NCI-H1048 (cell line): ENCODE results near the gene NEMF.
"Not testable (repeated sequence)": the region's sequence is repeated elsewhere in the genome, so short reads cannot be mapped to it uniquely, and the experiment has no call there.

Experiments used
- DNase-seq: peaks from one replicate; lab custom pipeline; 2025; lab: John Stamatoyannopoulos, UW

Gene NEMF

DNA sequence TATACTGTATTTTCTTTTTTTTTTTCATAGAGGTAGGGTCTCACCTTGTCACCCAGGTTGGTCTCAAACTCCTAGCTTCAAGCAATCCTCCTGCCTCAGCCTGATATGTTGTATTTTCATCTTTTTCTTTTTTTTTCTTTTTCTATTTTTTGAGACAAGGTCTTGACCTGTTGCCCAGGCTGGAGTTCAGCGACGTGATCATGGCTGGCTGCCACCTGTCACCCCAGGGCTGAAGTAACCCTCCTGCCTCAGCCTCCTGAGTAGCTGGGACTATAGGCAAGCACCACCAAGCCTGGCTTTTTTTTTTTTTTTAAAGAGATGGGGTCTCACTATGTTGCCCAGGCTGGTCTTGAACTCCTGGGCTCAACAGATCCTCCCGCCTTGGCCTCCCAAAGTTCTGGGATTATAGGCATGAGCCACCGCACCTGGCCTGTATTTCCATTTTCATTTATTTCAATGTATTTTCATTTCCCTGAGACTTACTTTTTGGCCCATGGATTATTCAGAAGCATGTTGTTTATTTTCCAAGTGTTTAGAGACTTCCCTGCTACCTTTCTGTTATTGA, 24.1 kb upstream of the NEMF start:
- DNase-seq = no peak

DNA sequence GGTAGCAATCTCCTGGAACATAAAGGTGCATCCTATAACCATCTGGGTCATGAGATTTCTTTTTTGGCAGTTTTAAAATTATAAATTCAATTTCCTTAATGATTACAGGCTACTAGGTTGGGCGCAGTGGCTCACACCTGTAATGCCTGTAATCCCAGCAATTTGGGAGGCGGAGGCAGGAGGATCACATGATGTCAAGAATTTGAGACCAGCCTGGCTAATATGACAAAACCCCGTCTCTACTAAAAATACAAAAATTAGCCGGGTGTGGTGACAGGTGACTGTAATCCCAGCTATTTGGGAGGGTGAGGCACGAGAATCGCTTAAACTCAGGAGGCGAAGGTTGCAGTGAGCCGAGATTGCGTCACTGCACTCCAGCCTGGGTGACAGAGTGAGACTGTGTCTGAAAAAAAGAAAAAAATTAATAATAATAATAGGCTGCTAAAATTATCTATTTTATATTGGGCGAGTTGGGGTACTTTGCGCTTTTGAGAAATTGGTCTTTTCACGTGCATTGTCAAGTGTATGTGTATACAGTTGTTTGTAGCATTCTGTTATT, 23.1 kb upstream of the NEMF start:
- DNase-seq = no peak

DNA sequence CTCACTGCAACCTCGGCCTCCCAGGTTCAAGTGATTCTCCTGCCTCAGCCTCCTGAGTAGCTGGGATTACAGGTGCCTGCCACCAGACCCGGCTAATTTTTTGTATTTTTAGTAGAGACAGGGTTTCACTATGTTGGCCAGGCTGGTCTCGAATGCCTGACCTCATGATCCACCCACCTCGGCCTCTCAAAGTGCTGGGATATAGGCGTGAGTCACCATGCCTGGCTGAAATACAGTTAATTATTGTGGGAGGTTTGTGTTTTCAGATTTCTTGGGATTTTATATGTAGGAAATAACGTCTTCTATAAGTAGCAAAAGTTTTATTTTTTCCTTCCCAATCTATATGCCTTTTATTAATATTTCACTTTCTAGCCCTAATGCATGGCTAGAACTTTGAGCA, 21.0 kb upstream of the NEMF start:
- DNase-seq = not testable (repeated sequence)

DNA sequence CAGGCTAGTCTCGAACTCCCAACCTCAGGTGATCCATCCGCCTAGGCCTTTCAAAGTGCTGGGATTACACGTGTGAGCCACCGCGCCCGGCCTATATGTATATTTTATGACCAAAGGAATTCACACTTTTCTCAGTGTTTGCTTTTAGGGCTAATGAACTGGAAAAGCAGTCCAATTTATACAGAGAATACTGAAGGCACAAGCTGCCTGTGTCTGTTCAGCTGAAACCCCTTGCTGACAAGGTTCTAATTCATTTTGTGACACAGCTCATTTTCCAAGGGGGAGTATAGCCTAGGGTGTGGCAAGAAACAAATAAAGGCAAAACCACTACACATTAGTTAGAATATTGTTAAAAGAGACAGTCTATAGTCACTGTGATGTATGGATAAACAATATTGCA, 18.3 kb upstream of the NEMF start:
- DNase-seq = no peak

DNA sequence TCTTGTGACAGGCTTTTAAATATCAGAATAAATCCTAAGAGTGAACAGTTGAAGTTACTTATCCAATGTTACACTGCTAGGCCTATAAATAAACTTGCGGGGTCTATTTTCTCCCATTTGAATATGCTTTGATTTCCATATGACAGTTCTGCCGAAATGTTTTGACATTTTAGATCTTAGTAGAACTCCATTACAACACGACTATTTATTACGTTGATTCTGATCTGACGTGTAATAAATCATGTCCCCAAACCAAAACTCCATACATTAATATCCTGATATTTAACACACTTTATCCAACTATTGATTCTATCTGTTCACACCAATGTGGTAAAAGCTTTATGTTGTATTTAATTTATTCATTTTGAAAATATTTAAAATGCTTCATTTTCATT, 16.1 kb upstream of the NEMF start:
- no peak for DNase-seq

DNA sequence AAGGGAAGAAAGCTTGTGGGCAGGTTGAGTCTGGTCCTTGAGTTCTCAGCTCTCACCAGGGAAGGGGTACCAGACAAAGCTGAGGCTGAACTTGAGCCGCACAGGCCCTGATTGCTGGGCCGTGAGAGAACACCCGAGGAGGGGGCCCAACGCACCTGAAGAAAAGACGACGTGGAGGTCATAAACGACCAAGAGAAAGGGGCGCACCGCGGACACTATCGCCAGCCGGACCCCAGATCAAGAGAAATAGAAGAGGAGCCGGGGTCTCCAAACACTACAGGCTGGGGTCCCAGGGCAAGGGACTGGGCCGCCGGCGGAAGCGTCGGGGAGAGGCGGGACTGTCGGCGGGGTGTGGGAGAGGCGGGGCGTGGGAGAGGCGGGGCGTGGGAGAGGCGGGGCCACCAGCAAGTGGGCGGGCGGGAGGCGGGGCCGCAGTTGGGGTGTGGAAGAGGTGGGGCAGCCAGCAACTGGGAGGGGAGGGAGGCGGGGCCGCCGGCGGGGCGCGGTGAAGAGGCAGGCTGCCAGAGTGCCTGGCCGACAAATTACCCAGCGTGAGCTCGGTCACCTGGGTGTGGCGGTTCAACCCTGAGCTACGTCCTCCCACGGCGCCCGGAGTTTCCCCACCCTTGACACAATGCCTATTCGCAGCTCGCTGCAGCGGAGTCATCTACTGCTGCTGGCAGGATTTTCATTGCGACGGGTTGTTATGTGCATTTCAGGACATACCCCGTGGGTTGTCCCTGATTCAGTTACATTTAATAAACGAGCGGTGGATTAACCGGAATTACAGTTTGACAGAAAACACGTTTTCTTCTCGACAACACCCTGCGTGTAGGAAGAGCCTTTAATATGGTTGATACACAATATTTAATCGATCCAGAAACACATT, 15.5 kb upstream of the NEMF start:
- DNase-seq = peak; percentile 78

DNA sequence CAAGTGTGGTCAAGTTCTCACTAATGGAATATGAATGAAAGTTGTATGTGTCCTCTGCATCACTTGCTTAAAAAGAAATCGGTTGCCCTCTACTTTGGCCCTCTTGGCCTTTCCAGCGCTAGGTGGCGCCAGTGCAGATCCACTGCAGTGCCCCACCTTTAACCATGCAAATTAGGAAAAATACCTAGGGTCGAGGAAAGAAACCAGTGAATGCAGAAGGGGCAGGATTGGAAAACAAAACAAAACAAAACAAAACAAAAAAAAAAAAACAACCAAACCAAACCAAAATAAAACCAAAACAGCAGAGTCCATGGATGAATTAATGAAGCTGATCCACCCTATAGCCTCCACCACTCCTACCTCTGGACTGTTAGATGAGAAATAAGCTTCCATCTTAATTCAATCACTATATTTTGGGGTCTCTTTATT, 12.9 kb upstream of the NEMF start:
- DNase-seq = peak; percentile 38

DNA sequence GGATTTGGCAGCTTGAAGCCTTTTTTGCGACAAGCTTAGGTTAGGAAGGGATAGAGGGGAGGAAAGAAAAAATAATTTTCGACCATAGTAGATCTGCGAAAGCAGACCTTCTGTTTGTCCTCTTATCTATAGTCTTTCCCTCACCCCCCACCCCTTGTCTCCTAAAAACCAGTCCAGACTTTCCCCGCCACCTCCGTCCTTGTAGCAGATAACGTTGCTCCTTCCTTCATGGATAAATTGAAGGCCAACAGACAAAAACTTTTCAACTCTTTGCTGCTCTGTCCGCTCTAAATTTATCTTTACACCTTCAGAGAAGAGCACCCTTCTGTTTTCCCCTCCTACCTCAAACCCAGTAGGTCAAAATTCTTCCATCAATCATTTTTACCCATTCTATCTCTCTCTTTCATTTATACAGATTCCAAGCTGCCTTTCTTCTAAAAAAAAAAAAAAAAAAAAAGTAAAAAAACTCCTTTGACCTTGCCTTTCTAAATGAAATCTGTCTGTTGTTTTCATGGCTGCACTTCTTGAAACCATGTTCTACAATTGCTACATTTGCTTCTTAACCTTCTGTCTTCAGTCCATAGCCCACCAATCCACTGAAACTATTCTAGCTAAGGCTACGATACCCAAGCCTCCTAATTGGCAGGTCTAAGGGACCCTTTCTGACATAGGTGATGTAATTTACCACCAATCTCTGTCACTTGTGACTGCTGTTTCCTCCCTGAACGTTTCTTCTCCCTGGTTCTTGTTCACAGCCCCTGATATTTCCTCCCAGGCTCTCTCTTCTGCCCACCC, 11.1 kb upstream of the NEMF start:
- DNase-seq = no peak

DNA sequence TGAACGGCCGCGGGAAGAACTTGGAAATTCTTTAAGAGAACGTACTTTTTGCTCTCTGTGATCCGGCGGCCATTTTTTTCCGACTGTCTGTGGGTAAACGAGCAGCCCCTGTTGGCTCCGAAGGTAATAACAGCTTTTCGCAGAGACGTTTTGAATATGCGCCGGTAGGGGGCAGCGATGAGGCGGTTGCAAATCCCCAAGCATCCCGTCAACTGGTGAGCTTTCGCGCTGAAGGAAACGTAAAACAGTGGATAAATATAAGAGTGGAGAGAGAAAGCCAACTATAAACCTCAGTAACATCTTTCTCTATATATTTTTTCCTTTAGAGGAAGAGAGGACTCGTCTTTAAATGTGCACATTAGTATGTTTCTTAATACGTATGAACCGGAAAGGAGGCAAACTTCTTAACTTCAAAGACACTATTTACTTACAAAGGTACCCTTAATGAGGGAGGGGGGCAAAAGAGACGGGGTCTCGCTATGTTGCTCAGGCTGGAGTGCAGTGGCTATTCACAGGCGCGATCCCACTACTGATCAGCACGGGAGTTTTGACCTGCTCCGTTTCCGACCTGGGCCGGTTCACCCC, 9.6 kb upstream of the NEMF start:
- peak; percentile 55 for DNase-seq

DNA sequence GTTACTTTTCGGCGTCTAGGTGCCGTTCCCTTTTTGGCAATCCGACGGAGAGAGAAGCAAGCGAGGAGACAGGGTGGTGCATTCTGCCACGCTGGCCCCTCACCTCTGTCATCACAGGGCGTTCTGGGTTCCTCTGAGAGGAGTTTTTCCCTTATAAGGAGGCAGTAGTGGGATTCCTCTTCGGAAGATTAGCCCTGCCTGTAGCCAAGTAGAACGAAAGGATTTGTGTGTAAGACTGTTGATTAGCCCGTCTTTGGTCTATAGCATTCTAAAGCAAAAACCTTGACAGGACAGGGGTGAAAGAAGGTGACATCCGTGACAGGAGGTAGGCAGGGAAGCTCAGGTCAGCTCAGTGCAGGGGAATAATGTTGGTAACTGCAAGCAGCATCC, 9.1 kb upstream of the NEMF start:
- no peak for DNase-seq

DNA sequence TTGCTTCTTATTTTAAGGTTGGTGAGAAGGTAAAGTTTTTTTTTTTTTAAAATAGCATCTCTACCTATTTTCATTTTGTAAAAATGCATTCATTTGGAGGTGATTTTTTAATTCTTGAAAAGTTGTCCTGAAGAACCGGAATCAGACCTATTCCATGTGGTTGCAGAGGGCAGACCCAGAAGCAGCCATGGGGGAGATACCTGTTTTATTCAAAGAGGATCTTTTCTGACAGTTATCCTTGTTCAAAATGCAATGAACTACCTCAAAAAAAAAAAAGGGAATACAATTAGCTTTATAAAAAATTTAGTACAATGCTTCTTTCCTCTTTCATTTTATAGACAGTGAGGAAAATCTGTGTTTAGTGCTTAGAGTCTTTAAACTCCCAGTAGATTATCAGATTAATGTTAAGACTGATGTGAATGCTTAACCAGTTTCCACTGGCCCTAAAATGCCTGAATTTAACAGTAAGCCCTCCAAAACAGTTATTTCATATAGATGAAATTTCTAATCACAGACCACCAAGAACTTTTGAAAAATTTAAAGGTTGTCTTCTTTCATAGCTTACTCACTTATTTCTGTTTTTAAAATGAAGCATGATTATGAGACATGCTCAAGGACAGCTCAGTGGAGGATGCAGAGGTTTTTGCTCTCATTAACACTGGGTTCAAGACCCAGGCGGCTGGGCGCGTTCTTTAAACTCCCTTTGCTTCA, 8.6 kb upstream of the NEMF start:
- DNase-seq = no peak

DNA sequence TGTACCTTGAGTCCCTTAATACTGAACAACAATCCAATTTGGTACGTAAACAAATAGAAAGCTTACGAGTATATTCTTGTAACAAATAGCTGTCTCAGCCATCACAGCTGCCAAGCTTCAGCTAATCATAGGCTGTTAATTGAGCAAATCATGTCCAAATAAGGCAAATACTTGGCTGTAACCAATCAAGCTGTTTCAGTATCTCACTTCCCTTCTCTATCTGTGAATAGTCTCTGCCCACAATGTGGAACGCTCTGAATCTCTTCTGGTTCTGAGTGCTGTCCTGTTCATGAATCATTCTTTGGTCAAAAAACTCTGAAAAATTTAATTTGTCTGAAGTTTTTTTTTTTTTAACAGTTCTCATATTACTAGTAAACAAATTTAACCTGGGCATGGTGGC, 5.8 kb upstream of the NEMF start:
- DNase-seq = no peak

DNA sequence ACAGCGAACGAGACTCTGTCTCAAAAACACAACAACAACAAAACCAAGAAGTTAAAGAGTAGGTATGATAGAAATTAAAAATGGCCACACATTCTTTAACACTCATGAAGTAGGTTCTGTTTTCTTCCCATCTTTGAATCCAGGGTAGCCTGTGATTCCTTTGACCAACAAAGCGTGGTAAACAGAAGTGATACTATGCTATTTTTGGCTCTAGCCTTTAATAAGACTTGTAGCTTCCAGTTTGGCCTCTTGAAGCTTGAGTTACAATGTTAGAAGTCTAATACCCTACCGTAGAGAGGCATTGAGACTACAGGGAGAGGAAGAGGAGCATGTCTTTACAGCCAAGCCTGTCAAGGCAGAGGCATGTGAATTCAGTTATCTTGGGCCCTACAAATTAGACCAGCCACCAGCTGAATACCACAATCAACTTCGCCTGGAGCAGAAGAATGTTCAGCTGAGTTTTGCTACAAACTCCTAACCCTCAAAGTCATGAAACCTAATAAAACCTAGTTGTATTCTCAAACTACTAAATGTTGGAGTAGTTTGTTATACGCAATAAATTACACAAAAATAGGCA, 4.9 kb upstream of the NEMF start:
- no peak for DNase-seq

DNA sequence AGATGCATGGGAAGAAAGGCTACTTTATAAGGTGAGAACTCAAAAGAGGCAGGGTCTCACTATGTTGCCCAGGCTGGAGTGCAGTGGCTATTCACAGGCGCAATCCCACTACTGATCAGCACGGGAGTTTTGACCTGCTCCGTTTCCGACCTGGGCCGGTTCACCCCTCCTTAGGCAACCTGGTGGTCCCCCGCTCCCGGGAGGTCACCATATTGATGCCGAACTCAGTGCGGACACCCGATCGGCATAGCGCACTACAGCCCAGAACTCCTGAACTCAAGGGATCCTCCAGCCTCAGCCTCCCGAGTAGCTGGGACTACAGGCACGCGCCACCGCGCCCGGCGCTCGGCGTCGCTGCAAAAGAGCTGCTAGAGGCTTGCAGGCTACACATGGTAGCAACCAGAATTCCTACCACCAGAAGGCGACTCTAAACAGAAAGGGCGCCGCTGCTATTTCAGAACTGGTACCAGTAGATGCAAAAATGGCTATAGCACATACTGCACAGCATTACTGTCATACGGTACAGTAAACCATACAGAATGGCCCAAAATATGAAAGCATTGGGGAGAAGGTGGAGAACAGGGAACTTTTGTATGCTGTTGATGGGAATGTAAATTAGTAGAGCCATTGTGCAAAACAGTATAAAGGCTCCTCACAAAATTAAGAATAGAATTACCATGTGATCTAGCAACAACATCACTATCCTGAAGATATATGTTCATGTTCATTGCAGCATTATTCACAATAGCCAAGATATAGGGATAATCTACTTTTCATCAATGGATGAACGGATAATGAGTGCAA, 1.2 kb upstream of the NEMF start:
- DNase-seq = no peak

DNA sequence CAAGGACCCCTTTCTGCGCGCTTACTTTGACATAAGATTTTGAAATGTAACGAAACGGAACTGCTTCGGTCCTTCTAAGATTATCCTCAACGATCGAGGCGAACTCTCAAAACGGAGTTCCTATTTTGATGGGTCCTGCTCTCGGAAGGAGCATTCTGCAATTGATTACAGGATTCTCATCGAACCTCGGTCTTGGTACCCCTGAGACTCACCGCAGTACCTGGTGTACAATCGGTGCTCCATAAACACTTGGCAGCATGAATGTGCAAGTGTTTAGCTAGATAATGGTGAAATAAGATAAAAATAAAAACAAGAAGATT, 530 bp upstream of the NEMF start:
- no peak for DNase-seq

DNA sequence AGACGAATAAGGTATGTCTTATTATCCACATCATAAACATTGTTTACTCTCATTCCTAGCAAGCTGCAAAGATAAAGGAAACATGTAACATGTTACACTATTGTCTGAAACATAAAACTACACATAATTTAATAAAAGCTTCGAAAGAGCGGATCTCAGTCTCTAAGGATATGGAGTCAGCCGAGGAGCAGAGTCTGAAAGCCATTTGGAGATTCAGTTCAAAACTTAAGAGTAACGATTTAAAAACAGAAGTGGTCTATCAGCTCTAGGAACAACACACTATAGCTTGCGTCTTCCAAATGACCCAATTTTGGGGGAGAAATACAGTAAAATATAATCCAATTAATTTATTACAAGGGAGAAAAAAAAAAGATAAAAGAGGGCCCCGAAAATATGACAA, 775 bp downstream of the NEMF start:
- no peak for DNase-seq

DNA sequence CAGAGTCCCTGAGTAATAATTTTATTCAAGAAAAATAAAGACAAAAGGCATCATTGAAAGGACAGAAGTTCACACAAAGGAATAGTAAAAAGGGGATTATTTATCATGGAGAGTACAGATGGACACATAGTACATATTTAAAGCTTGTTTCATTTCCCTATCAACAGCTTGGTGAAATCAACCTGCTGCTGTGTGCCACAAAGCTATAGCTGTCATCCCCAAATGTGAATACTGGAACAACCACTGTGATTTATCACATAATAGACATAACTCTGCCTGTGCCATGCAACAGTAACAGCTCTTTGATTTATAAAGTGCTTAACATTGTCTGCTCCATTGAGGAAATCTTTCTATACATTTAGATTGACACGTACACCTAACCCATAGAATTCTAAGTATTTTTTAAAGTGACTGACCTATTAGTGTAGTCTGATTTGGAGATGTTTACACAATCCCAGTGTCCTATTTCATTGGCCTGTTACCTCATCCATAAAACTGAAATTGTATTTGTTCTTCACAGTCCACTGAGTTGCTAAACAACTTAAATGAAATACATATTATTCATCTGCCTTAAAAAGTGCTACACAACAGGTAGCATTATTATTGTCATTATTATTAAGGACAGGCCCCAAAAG, 3.3 kb downstream of the NEMF start:
- no peak for DNase-seq

DNA sequence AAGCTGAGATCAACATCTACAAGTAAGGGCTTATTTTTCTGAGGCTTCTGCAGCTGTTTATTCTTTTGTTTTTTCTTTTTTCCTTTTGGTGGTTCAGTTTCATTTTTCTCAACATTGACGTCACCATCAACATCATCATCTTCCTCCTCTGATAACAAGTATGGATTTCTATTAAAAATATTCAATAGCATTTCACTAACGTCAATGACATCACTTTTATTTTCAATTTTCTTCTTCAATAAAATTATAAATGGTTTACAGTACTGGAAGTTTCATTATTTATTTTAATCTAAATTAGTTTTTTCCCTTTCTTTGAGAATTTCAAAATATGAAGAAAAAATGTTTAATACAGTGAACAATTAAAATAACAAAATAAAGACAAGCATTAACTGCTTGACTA, 23.9 kb downstream of the NEMF start:
- no peak for DNase-seq

DNA sequence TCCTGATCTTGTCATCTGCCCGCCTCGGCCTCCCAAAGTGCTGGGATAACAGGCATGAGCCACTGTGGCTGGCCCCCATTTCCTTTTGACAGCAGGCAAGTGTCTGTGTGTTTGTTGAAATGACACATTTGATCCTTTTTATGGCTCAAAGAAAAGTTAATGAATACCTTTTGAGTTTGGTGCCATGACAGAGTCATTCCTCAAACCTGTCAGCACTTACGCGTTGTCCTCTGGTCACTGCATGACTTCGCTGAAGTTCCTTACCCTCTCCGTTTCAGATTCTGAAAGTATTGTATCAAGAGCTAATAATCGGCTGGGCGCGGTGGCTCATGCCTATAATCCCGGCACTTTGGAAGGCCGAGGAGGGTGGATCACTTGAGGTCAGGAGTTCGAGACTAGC, 32.4 kb downstream of the NEMF start:
- DNase-seq = no peak

DNA sequence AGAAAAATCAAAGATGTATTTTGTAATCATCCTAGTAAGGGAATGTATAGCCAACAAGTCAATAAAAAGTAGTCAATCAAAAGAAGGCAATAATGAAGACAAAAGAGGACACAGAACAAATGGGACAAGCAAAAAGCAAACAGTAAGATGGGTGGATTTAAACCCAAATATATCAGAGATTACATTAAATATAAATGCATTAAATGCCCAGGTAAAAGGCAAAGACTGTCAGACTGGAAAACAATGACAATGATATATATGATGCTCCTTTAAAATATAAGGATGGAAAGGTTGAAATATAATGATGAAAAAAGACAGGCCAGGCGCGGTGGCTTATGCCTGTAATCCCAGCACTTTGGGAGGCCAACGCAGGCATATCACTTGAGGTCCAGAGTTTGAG, 35.7 kb downstream of the NEMF start:
- no peak for DNase-seq
